NCI-H2029 (cell line): ENCODE data around the gene ARSK.
"Not testable (repeated sequence)": the region's sequence is repeated elsewhere in the genome, so short reads cannot be mapped to it uniquely, and the experiment has no call there.

ENCODE experiments used
- DNase-seq: peaks from one replicate; lab custom pipeline; 2025; lab: John Stamatoyannopoulos, UW

ARSK gene

GRCh38 chr5:95621839-95622629 lies 67.1 kb downstream of the ARSK start:
- DNase-seq = no peak

GRCh38 chr5:95623706-95624105 lies 68.8 kb downstream of the ARSK start:
- DNase-seq = no peak

GRCh38 chr5:95624368-95624767 lies 69.5 kb downstream of the ARSK start:
- no peak for DNase-seq

GRCh38 chr5:95626701-95627100 lies 71.8 kb downstream of the ARSK start:
- DNase-seq = no peak

- no peak for DNase-seq
Observed at GRCh38 chr5:95627971-95628810, 73.3 kb downstream of the ARSK start.

GRCh38 chr5:95628933-95629332 lies 74.0 kb downstream of the ARSK start:
- DNase-seq = no peak

- DNase-seq = no peak
Observed at GRCh38 chr5:95630394-95630917, 75.6 kb downstream of the ARSK start.

- DNase-seq = no peak
Observed at GRCh38 chr5:95631255-95631958, 76.5 kb downstream of the ARSK start.

- DNase-seq = no peak
Observed at GRCh38 chr5:95631991-95632675, 77.2 kb downstream of the ARSK start.

GRCh38 chr5:95632942-95633341 lies 78.0 kb downstream of the ARSK start:
- DNase-seq = not testable (repeated sequence)

GRCh38 chr5:95633671-95634070 lies 78.8 kb downstream of the ARSK start:
- DNase-seq = no peak

- DNase-seq = no peak
Observed at GRCh38 chr5:95634081-95634480, 79.2 kb downstream of the ARSK start.

GRCh38 chr5:95638632-95639031 lies 83.7 kb downstream of the ARSK start:
- no peak for DNase-seq

GRCh38 chr5:95641741-95642220 lies 86.9 kb downstream of the ARSK start:
- DNase-seq = no peak

GRCh38 chr5:95643152-95643551 lies 88.3 kb downstream of the ARSK start:
- no peak for DNase-seq

- peak; percentile 40 for DNase-seq
Observed at GRCh38 chr5:95644351-95645042, 89.6 kb downstream of the ARSK start.

- not testable (repeated sequence) for DNase-seq
Observed at GRCh38 chr5:95646226-95646568, 91.3 kb downstream of the ARSK start.

- DNase-seq = peak; percentile 98
Observed at GRCh38 chr5:95646569-95647431, 91.9 kb downstream of the ARSK start, which contains the start of gene RFESD. TSS of gene RFESD (plus strand) at chr5:95646777. CDS start at chr5:95652272, 5,495 bp downstream.

GRCh38 chr5:95647886-95648860 lies 93.3 kb downstream of the ARSK start:
- DNase-seq = no peak
